Duodenal mucosa (tissue), 2 donors: ENCODE results near the gene VBP1.
"Not testable (repeated sequence)": the region's sequence is repeated elsewhere in the genome, so short reads cannot be mapped to it uniquely, and the experiment has no call there.

Source experiments
- H3K27ac ChIP-seq: one replicate; pipeline ENCODE4 v1.7.0; 2013; ENCODE audit warnings: low read depth, low read length
- H3K27me3 ChIP-seq, 2 donors: one replicate each; pipeline ENCODE4 v1.7.0; 2013; ENCODE audit warnings: low read length in 2 of 2, control low read depth in 1 of 2; ENCODE audit not compliant: insufficient read depth in 2 of 2, control insufficient read depth in 1 of 2
- H3K36me3 ChIP-seq, 2 donors: one replicate each; pipeline ENCODE4 v1.7.0; 2013; ENCODE audit warnings: low read length in 2 of 2, control low read depth in 1 of 2; ENCODE audit not compliant: insufficient read depth in 2 of 2, control insufficient read depth in 1 of 2
- H3K4me1 ChIP-seq, 2 donors: one replicate each; pipeline ENCODE4 v1.7.0; 2013; ENCODE audit warnings: low read length in 2 of 2, control low read depth in 1 of 2; ENCODE audit not compliant: insufficient read depth in 2 of 2, control insufficient read depth in 1 of 2
- H3K4me3 ChIP-seq, 2 donors: one replicate each; pipeline ENCODE4 v1.7.0; 2013; ENCODE audit warnings: low read length in 2 of 2, low read depth in 1 of 2
- H3K9ac ChIP-seq, 2 donors: one replicate each; pipeline ENCODE4 v1.7.0; 2013; ENCODE audit warnings: low read length in 2 of 2, low read depth in 1 of 2
- H3K9me3 ChIP-seq, 2 donors: one replicate each; pipeline ENCODE4 v1.7.0; 2013; ENCODE audit warnings: low read length in 2 of 2, control low read depth in 1 of 2; ENCODE audit not compliant: control insufficient read depth in 1 of 2

VBP1 gene

DNA sequence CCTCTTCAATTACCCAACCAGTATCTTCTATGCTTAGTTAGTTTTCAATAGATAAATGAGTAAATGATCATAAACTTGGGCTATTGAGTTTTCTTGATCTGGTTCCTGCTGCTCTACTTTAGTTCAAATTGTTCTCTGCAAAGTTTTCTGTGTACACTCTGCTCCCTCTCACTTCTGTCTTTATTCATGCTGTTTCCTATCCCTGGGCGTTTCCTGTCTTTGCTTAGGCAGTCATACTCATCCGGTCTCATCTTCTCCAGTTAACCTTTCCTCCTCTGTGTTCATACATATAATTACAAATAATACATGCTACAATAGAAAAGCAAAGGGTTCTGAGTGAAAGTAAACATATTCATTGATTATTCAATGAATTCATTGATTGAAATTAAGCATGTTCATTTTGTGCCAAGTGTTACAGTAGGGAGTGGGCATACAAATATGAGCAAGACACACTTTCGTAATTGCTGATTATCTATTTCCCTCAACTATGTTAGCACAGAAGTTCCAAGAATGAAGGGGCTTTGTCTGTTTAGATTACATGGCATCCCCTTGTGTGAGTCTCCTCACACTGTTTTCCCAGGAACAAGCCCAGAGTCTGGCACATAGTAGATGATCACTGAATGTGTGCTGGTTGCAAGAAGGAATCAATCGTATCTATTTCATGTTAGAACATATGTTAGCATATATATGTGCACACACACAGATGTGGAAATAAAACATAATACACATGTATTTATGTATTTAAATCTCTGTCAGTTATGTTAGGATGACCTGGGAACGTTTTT lies 46.9 kb downstream of the VBP1 start:
- peak overlapping the region; percentile 40 to 62 for H3K4me3 ChIP-seq
- H3K4me1 ChIP-seq = no peaks in the 10 kb centered on the region
- H3K36me3 ChIP-seq = no peaks in the 10 kb centered on the region
- no peaks in the 10 kb centered on the region for H3K9me3 ChIP-seq
- no peaks in the 10 kb centered on the region for H3K27me3 ChIP-seq
- no peak overlapping the region for H3K27ac ChIP-seq
- no peak overlapping the region for H3K9ac ChIP-seq

DNA sequence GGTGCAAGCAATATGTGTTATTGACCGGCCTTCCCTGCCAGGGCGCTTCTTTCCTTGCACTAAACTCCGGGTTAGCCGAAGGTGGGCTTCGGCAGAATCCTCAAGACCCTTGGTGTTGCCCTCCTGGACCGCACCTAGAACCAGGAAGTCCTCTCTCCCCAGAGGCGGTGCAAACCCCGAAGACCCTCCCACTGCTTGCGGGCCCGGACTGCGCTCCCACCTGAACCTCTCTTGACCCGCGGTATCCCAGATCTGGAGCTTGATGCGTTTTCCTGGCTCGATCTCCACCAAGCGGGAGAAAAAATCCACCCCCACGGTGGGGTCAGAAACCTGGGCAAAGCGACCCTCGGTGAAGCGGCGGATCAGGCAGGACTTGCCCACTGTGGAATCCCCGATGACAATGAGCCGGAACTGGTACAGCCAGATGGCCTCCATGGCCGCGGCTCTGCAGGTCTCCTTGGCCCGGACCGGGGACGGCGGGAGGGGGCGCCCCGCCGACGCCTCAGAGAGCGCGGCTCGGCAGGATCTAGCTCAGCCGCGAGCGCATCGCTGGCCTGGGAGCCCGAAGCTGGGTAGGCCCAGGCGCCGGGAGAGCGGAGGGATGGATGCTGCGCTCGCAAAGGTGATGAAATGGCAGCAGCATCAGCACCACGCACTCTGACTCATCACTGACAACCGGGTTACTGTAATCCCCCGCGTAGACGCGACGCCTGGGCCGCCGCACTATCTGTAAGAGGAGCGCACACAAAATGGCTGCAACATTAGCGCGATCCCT lies 47.8 kb downstream of the VBP1 start, which contains the start of gene RAB39B:
Gene RAB39B, minus strand, starts transcription at position 638 of the 775 bp plus-strand sequence. Its CDS starts 203 bp downstream, at position 435.
- Histone ChIP-seq H3K4me1 (no peaks in the 10 kb centered on the region), H3K4me3 (peak within 1 kb of the TSS; percentile 40 to 62), H3K27me3 (no peaks in the 10 kb centered on the region), H3K9ac (peak within 1 kb of the TSS in 1 of 2 donors; percentile 25), H3K9me3 (no peaks in the 10 kb centered on the region), H3K27ac (no peak within 1 kb of the TSS), H3K36me3 (no peaks in the 10 kb centered on the region)

DNA sequence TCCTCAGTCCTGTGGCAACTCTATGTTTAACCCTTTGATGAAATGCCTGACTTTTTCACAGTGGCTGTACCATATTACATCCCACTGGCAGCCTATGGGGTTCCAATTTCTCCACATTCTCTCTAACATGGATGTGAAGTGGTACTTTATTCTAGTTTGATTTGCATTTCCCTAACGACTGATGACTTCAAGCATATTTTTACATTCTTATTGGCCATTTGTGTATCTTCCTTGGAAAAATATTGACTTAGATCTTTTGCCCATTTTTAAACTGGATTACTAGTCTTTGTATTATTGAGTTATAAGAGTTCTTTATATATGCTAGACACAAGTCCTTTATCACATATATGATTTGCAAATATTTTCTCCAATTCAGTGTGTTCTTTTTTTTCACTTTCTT lies 50.2 kb downstream of the VBP1 start:
- Histone ChIP-seq H3K27me3 (no peaks in the 10 kb centered on the region), H3K36me3 (no peaks in the 10 kb centered on the region), H3K9me3 (no peaks in the 10 kb centered on the region), H3K9ac (no peak overlapping the region), H3K27ac (no peak overlapping the region), H3K4me1 (no peaks in the 10 kb centered on the region), H3K4me3 (no peak overlapping the region)

DNA sequence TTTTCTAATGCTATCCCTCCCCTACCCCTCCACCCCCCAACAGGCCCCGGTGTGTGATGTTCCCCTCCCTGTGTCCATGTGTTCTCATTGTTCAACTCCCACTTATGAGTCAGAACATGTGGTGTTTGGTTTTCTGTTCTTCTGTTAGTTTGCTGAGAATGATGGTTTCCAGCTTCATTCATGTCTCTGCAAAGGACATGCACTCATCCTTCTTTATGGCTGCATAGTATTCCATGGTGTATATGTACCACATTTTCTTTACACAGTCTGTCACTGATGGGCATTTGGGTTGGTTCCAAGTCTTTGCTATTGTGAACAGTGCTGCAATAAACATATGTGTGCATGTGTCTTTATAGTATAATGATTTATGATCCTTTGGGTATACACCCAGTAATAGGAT lies 51.7 kb downstream of the VBP1 start:
- not testable (repeated sequence) for H3K9me3 ChIP-seq, H3K4me3 ChIP-seq, H3K36me3 ChIP-seq, H3K4me1 ChIP-seq, H3K27ac ChIP-seq, H3K9ac ChIP-seq, H3K27me3 ChIP-seq

DNA sequence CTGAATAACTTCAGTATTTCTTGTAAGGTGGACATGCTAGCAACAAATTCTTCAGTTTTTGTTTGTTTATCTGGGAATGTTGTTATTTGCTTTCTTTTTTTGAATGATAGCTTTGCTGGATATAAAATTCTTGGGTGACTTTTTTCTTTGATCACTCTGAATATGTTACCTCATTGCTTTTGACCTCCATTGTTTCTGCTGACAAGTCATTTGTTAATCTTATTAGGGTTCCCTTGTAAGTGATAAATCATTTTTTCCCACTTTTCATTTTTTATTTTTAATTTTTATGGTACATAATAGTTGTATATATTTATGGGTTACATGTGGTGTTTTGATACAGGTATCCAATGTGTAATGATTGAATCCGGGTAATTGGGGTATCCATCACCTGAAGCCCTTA lies 54.7 kb downstream of the VBP1 start:
- Histone ChIP-seq H3K9ac (no peak overlapping the region), H3K27me3 (no peaks in the 10 kb centered on the region), H3K4me3 (no peak overlapping the region), H3K4me1 (no peaks in the 10 kb centered on the region), H3K9me3 (no peaks in the 10 kb centered on the region), H3K36me3 (no peaks in the 10 kb centered on the region), H3K27ac (no peak overlapping the region)

DNA sequence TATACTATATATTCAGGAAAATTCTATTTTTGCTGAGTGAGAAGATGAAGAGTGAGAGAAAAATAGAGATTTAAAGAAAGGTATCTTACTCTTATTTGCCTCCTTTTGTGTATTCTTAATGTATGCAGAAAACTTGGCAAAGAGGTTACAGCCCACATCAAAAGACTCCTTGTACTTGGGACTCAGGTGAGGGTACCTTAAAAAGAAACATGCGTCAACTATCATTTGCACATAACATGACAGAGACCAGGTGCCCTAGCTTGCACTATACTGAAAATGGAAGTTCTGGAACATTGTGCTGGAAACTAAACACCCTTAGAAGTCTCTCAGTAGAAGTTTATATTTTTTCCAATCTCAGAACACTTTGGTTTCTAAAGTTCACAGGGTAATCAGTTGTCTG lies 63.6 kb downstream of the VBP1 start:
- Histone ChIP-seq H3K36me3 (no peaks in the 10 kb centered on the region), H3K27me3 (no peaks in the 10 kb centered on the region), H3K27ac (no peak overlapping the region), H3K9ac (no peak overlapping the region), H3K9me3 (no peaks in the 10 kb centered on the region), H3K4me3 (no peak overlapping the region), H3K4me1 (no peaks in the 10 kb centered on the region)
